ENCODE data around the gene INPP5A. TPM values are rescaled to one million over a fixed set of nuclear protein-coding genes. Genes with fewer than 3 reads are reported as not detected.

The INPP5A gene
- total and polyA plus RNA-seq, 10 of the 15 experiments (the other 5 are each of a cell fraction or from before 2014, with no cell fraction given): 0.52 to 15.0 (median 6.3) TPM

DNA sequence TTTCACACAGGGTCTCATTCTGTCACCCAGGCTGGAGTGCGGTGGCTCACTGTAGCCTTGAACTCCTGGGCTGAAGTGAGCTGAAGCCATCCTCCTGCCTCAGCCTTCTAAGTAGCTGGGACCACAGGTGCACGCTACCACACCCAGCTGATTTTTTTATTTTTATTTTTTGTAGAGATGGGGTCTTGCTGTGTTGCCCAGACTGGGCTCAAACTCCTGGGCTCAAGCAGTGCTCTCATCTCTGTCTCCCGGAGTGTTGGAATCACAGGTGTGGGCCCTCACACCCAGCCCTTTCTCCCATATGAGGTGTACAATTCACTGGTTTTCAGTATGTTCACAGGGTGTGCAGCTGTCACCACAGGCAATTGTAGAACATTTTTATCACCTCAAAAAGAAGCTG lies 5.2 kb downstream of the INPP5A start (continued):
- no peak for TF ChIP-seq ZBTB11 (CRISPR knock-in tag; IDR thresholded peaks at IDR 0.05)
- no peak for TF ChIP-seq ZNF622 (IDR thresholded peaks at IDR 0.05)
- TF ChIP-seq ZSCAN29 (IDR thresholded peaks at IDR 0.05): no peak
- TF ChIP-seq TBL1XR1 (IDR thresholded peaks at IDR 0.05; ENCODE audit: low read depth, low read length): no peak
- TF ChIP-seq GABPA (IDR thresholded peaks at IDR 0.05; ENCODE audit: low read depth): no peak
- TF ChIP-seq POLR2AphosphoS2 (IDR thresholded peaks at IDR 0.05; ENCODE audit: low read depth, low read length): no peak
- no peak for TF ChIP-seq REST (IDR thresholded peaks at IDR 0.05; ENCODE audit: low read depth, low read length)
- TF ChIP-seq SREBF2 (IDR thresholded peaks at IDR 0.05; ENCODE audit: low read length): no peak
- TF ChIP-seq, protein P1, sequence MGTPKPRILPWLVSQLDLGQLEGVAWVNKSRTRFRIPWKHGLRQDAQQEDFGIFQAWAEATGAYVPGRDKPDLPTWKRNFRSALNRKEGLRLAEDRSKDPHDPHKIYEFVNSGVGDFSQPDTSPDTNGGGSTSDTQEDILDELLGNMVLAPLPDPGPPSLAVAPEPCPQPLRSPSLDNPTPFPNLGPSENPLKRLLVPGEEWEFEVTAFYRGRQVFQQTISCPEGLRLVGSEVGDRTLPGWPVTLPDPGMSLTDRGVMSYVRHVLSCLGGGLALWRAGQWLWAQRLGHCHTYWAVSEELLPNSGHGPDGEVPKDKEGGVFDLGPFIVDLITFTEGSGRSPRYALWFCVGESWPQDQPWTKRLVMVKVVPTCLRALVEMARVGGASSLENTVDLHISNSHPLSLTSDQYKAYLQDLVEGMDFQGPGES (IDR thresholded peaks at IDR 0.05): no peak
- TF ChIP-seq PAX8 (IDR thresholded peaks at IDR 0.05): no peak
- TF ChIP-seq MYB (IDR thresholded peaks at IDR 0.05; ENCODE audit: borderline replicate concordance, low read depth, low read length): no peak

Data from GM12878 (cell line).